ENCODE data around the gene ADGRF1.
A peak's percentile ranks its signal among the peaks of the same experiment; 100 is the strongest.

DNA sequence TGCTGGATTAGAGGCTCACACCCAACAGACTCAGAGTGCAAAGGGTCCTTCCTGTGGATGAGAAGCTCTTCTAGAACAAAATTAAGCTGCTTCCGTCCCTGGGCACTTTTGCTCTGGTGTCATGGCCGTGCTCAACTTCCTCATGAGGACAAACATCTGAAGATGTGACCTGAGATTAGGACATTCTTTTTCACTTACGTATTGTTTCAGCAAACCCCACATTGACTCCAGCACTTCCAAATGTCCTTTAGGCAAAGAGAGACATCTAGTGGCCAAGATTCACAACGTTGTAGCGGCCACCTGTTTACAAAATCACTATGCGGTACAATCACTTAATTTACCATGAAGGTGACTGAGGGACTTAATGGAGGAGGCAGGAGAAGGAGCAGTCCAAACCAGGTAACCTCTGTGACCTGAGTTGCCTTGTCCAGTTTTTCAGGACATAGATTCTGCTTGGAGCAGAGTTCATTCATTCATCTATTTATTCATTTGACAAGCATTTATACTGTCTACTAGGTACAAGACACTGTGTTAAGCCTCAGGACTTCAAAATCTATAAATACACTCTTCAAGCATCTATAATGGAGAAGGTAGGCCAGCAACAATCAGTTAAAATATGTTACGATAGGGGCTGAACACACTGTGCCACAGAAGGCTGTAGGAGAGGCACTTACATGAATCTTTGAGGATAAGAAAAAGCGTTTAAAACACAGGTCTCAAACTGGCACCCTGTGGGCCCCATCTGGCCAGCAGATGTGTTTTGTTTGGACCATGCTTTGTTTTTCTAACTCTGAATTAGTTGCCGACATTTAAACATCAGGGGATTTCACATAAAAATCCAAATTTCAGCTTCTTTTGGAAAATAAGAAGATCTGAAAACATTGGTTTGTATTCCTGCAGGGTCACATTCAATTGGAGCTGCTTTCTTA lies 5.6 kb upstream of the ADGRF1 start:
- TF ChIP-seq, protein P1, sequence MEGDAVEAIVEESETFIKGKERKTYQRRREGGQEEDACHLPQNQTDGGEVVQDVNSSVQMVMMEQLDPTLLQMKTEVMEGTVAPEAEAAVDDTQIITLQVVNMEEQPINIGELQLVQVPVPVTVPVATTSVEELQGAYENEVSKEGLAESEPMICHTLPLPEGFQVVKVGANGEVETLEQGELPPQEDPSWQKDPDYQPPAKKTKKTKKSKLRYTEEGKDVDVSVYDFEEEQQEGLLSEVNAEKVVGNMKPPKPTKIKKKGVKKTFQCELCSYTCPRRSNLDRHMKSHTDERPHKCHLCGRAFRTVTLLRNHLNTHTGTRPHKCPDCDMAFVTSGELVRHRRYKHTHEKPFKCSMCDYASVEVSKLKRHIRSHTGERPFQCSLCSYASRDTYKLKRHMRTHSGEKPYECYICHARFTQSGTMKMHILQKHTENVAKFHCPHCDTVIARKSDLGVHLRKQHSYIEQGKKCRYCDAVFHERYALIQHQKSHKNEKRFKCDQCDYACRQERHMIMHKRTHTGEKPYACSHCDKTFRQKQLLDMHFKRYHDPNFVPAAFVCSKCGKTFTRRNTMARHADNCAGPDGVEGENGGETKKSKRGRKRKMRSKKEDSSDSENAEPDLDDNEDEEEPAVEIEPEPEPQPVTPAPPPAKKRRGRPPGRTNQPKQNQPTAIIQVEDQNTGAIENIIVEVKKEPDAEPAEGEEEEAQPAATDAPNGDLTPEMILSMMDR (IDR thresholded peaks at IDR 0.05): peak in 5 of 7 experiments; percentile 56 to 90 (median 65)
- TF ChIP-seq POLR2AphosphoS5 (IDR thresholded peaks at IDR 0.05) (peak in 2 of 3 donors; percentile 63 to 89), POLR2A (IDR thresholded peaks at IDR 0.05) (no peak)

All from stomach (tissue), 4 donors.